Left lobe of liver (tissue), 2 donors: ENCODE measurements around the gene CEACAM16. TPM values are rescaled to one million over a fixed set of nuclear protein-coding genes. Genes with fewer than 3 reads are reported as not detected.
"Not testable (repeated sequence)": the region's sequence is repeated elsewhere in the genome, so short reads cannot be mapped to it uniquely, and the experiment has no call there.

ENCODE experiments used
- ATAC-seq: fragments of 200-7000 bp; cut with Tn5 transposase; one replicate; pipeline ENCODE4 v1.9.1; 2020; ENCODE audit warnings: mild to moderate bottlenecking, moderate library complexity
- DNase-seq: peaks from one replicate; pipeline ENCODE4 v3.0.0-alpha.2; 2020; ENCODE audit warnings: low spot score
- total RNA-seq: library from RNA; stranded (reverse); gene quantifications from one replicate; pipeline ENCODE4 v1.2.1, GENCODE V29; 2021
- donor health status: DM: no; HTN: no; CAD: no; lungs with moderate emphysema.
- donor health status: DM: no; HTN: yes; CAD: no.

The CEACAM16 gene
- not detected for total RNA-seq

- no peak for ATAC-seq
- no peak for DNase-seq
These were observed at the start of gene CEACAM16 for GRCh38 chr19:44698492-44699201. Gene CEACAM16, plus strand, starts transcription at chr19:44699151. Its CDS starts 2,306 bp downstream, at chr19:44701457.

- ATAC-seq (peak; percentile 57), DNase-seq (peak; percentile 78)
These were observed 49.3 kb upstream of the CEACAM16 start for GRCh38 chr19:44649578-44650145.

- DNase-seq: no peak
- ATAC-seq: no peak
These were observed 45.6 kb upstream of the CEACAM16 start for GRCh38 chr19:44653343-44653742.

GRCh38 chr19:44653977-44654774 is 44.8 kb upstream of the CEACAM16 start:
- peak; percentile 85 for ATAC-seq
- peak; percentile 82 for DNase-seq

GRCh38 chr19:44657211-44657921 is 41.6 kb upstream of the CEACAM16 start:
- peak; percentile 57 for DNase-seq
- peak; percentile 65 for ATAC-seq

- ATAC-seq (peak; percentile 16), DNase-seq (no peak)
These were observed 40.8 kb upstream of the CEACAM16 start for GRCh38 chr19:44658069-44658733.

GRCh38 chr19:44660081-44660480 is 38.9 kb upstream of the CEACAM16 start:
- DNase-seq (no peak), ATAC-seq (no peak)

- ATAC-seq (no peak), DNase-seq (no peak)
These were observed 37.7 kb upstream of the CEACAM16 start for GRCh38 chr19:44661205-44661604.

GRCh38 chr19:44661904-44662303 is 37.0 kb upstream of the CEACAM16 start:
- no peak for DNase-seq
- ATAC-seq: no peak

- no peak for DNase-seq
- no peak for ATAC-seq
These were observed 36.1 kb upstream of the CEACAM16 start for GRCh38 chr19:44662691-44663385.

GRCh38 chr19:44663996-44664395 is 35.0 kb upstream of the CEACAM16 start:
- DNase-seq: no peak
- ATAC-seq: no peak

- no peak for DNase-seq
- ATAC-seq: no peak
These were observed 34.0 kb upstream of the CEACAM16 start for GRCh38 chr19:44664976-44665375.

GRCh38 chr19:44666852-44667556 is 31.9 kb upstream of the CEACAM16 start:
- DNase-seq (no peak), ATAC-seq (peak; percentile 29)

- ATAC-seq: peak; percentile 16
- DNase-seq: no peak
These were observed 29.8 kb upstream of the CEACAM16 start for GRCh38 chr19:44668985-44669764.

- ATAC-seq, DNase-seq: not testable (repeated sequence)
These were observed 28.9 kb upstream of the CEACAM16 start for GRCh38 chr19:44670027-44670426.

GRCh38 chr19:44671400-44671799 is 27.6 kb upstream of the CEACAM16 start, which contains the start of gene CEACAM19:
Gene CEACAM19, plus strand, starts transcription at chr19:44671482. Its CDS starts 450 bp downstream, at chr19:44671932.
- no peak for ATAC-seq
- no peak for DNase-seq

- DNase-seq: no peak
- peak; percentile 13 for ATAC-seq
These were observed 26.7 kb upstream of the CEACAM16 start for GRCh38 chr19:44672226-44672625.

- DNase-seq (no peak), ATAC-seq (no peak)
These were observed 25.4 kb upstream of the CEACAM16 start for GRCh38 chr19:44673510-44673909.
